Measurements from ENCODE around the gene IFITM10.

DNA sequence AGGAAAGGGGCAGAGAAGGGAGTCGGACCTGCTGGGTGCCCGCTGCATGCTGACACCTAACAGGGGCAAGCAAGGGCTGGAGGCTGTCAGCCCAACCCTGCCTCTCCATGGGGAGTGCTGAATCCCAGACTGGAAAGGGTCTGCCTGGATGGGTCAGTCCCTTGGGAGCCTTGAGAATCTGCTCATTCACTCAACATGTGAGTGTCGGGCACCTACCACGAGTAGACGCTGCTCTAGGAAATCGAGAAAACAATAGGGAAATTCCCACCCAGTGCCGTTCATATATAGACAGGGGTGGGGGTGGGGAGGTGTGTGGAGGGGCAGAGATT lies 17.7 kb upstream of the IFITM10 start:
- TF ChIP-seq, protein P1, sequence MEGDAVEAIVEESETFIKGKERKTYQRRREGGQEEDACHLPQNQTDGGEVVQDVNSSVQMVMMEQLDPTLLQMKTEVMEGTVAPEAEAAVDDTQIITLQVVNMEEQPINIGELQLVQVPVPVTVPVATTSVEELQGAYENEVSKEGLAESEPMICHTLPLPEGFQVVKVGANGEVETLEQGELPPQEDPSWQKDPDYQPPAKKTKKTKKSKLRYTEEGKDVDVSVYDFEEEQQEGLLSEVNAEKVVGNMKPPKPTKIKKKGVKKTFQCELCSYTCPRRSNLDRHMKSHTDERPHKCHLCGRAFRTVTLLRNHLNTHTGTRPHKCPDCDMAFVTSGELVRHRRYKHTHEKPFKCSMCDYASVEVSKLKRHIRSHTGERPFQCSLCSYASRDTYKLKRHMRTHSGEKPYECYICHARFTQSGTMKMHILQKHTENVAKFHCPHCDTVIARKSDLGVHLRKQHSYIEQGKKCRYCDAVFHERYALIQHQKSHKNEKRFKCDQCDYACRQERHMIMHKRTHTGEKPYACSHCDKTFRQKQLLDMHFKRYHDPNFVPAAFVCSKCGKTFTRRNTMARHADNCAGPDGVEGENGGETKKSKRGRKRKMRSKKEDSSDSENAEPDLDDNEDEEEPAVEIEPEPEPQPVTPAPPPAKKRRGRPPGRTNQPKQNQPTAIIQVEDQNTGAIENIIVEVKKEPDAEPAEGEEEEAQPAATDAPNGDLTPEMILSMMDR (conservative IDR thresholded peaks at IDR 0.05; ENCODE audit: low read depth, low read length) = no peak
- no peak for TF ChIP-seq EZH2 (IDR thresholded peaks at IDR 0.05; ENCODE audit: borderline replicate concordance, low read depth, low read length, poor library complexity, severe bottlenecking)

All from A673 (cell line).